HG02759 (cell line): Measurements from ENCODE around the gene NKAIN4.
"Not testable (repeated sequence)": the region's sequence is repeated elsewhere in the genome, so short reads cannot be mapped to it uniquely, and the experiment has no call there.

Source experiments
- ATAC-seq: cut with Tn5 transposase; IDR thresholded peaks from one replicate; pipeline ENCODE4 v1.9.1; 2021; ENCODE audit warnings: mild to moderate bottlenecking, moderate library complexity; ENCODE audit not compliant: unreplicated experiment

Gene NKAIN4

DNA sequence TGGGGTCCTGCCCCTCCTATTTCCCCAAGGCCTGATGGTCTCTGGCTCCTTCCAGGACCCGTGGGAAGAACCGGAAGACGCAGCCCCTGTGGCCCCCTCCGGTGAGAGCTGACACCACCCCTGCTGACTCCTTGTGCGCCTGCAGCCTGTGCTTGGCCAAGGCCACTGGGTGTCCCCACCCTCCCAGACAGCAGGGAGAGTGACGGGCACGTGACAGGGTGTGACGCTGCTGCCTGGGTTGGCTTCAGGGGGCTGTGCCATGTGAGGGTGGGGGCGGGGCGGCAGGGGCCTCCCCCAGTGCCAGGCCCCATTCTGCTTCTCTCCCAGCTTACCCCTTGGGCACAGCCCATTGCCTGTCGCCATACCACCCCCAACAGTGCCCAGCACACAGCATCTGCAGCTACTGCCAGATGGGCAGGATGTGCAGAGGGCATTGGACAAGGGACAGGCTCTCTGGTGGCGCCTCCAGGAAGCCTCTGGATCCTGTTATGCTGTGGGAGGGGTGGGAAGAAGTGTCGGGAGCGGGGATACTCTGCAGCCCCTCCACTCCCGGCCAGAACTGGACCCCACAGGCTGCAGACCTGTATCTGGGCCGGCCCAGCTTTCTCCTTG is 15.6 kb downstream of the NKAIN4 start:
- ATAC-seq, result no peak

DNA sequence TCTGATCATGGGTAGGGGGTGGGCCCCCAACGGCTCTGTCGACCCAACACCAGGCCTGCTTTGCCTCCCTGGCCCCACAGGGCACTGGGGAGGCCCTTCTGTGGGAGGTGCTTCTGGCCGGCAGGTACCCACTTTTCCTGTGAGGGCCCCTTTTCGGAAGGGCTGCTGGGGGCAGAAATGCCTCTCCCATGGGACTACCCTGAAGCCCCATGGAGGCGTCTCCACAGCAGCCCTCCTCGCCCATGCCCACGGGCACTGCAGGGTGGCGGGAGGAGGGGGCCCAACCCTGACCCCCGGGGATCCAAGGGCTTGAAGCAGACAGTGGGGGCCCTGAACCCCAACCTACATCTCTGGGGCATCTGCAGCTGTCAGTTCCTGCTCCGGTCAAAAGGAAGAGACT is 16.2 kb downstream of the NKAIN4 start:
- no peak for ATAC-seq

DNA sequence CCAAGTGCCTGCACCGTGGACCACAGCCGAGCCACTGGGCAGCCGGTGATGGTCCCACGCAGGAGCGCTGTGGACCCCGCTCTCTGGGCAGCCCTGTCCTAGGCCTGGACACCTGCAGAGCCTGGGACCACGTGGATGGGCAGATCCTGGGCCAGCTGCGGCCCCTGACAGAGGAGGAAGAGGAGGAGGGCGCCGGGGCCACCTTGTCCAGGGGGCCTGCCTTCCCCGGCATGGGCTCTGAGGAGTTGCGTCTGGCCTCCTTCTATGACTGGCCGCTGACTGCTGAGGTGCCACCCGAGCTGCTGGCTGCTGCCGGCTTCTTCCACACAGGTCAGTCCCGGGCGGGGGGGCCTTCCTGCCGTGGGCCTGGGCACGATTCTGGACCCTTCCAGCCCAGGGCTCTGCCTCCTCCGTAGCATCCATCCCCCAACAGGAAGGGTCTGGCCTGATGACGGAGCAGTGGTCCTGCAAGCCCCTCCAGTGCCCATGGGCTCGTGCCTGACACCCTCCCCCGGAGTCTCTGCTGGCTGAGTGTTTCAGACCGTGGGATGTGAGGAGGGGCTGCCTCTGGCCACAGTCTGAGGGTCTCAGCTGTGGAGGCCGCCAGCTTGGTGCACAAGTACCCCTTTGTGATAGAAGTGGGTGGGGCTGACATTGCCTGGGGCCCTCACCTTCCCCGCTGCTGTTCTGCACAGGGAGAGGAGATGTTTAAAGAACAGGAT is 18.0 kb downstream of the NKAIN4 start:
- no peak for ATAC-seq

DNA sequence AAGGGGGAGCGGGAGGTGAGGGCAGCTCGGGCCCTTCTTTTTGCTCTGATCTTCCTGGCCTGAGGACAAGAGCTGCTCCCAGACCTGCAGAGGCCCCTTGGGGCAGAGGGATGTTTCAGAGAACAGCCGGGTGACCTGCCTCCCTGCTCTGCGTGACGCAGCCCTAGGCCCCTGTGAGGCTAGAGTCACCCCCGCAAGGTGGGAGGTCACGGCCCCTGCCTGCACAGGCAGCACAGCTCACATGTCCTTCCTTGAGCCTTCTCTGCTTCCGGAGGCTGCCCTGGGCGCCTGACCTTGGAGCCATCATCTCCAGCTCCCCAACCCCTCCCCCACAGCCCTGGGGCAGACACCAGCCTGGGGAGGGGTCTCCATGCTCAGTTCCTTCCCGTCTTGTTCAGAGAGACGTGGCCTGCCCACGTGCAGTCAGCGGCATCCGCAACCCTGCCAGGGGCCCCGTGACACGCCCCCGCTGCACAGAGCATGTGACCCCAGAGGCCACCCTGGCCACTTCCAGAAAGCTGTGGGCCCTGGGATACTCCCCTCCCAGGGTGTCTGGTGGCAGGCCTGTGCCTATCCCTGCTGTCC is 18.8 kb downstream of the NKAIN4 start, which contains the start of gene BIRC7:
TSS of gene BIRC7 (plus strand) at position 507 of the 585 bp plus-strand sequence. CDS start 192 bp downstream, outside the sequence.
- ATAC-seq, result no peak

DNA sequence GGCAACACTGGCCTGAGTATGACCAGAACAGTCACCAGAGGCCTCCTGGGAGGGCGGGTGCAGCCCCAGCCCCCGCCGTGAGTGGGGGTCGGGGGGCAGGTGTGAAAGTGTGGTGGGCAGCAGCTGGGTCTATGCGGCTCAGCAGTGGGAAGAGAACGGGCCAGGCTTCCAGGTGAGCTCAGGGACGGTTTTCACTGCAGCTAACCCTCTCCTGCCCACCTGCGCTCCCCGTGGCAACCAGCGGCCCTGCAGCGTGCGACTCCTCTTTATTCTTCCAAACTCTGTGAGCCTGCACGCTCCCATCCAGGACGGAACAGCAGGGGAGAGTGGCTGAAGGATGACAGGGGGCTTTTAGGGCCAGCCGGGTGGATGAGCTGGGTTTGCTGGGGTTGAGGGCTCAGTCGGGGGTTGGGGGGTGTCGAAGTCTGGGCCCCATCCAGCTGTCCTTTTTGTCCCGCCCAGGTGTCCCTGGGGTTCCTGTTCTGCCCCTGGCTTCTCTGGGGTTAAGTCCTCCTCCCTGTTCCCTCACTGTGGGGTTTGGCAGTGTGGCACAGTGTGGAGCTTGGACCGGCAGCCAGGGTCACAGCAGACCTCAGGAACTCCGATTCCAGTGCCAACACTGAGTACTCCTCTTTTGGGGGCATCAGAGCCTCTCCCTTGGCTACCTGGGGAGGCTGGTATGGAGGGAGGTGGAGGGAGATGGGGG is 19.4 kb downstream of the NKAIN4 start:
- no peak for ATAC-seq

DNA sequence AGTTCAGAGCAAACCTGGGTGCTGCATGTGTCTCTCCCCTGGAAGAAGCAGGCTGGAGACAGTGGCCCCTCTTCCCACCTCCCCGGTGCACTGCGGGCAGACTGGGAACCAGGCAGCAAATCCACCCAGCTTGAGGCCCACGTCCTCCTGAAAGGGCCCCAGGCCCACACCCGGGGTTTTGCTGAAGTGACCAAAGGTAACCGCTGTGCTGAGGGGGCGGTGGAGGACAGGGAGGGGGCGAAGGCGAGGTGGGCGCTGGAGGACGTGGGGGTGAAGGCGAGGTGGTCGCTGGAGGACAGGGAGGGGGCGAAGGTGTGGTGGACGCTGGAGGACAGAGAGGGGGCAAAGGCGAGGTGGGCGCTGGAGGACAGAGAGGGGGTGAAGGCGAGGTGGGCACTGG is 20.3 kb downstream of the NKAIN4 start:
- no peak for ATAC-seq

DNA sequence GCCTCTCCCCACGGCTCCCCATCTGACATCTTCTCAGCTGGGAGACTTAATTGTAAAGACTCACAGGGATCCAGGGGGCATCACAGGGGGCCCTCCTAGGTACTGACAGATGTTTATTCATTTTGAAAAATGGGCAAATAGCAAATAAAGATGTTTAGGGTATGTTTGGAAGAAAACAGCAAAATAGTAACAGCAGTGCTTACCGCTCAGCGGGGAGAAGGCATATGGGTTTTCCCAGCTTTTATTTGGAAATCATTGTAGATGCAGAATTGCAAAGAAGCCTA is 21.3 kb downstream of the NKAIN4 start:
- ATAC-seq, result no peak

DNA sequence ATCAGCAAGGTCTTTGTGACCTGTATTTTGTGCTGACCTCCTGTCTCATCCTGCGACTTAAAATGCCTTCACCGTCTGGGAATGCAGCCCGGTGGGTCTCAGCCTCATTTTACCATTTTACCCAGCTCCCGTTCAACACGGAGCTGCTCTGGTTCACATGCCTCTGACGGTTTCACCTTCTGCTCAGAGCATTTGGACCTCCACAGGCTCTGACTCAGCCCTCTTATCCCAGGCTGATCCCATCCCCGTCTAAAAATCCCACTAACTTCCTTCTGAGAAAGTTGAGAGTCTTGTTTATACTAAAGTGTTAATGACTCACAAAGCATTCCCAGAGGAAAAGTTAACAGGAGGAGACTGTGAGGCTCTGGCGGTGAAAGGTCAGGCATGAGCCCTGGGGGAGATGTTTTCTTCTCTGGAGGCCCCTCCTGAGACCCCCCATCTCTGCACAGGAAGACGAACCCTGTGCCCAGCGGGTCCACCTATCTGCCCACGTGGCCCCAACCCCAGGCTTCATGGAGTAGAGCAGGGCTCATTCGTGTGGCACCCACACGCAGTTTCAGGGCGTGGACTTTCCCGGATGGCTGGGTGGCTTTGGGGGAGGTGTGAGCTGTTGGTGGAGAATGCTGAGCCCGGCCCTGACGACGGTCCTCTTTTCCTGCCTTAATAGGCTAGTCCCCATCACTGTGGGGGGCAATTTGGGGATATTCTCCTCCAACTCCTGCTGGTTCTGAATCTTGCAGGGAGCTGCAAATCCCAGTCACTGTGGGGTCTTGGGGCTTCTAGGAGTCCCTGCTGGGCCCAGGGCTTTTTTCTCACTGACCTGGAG is 21.8 kb downstream of the NKAIN4 start:
- ATAC-seq, result no peak

DNA sequence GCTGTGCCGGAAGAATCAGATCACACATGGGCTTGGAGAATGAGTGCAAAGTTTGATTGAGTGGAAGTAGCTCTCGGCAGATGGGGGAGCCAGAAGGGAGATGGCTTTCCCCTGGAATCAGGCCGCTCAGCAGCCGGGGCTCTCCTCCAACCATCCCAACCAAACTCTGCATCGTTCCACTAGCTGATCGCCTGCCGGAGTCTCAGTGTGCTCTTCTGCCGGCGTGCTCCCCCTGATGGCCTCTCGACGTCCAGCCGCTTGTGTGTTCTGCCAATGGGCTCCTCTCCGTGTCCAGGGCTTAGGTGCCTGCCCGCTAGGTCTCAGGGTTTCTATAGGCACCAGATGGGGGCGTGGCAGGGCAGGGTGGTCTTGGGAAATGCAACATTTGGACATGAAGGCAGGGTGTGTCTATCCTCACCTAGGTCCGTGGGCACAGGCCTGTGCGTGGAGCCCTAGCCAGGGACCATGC is 23.4 kb downstream of the NKAIN4 start:
- no peak for ATAC-seq

DNA sequence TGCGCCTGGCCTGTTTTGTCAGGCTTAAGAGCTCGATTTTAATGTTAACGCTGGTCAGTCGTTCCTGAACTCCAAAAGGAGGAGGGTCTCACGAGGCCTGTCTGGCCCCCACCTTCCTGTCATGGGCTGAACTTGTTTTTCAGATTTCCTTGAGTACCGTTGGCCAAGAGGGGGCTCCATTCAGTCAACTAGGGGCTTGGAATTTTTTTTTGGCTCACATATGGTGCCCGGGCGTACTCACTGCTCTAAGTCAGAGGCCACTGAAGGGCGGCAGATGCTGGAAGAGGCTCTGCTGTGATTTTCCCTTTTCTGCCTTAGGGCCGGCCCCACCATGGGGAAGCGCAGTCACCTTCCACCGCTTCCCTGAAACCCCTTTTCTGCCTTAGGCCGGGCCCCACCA is 25.5 kb downstream of the NKAIN4 start:
- ATAC-seq, result no peak

DNA sequence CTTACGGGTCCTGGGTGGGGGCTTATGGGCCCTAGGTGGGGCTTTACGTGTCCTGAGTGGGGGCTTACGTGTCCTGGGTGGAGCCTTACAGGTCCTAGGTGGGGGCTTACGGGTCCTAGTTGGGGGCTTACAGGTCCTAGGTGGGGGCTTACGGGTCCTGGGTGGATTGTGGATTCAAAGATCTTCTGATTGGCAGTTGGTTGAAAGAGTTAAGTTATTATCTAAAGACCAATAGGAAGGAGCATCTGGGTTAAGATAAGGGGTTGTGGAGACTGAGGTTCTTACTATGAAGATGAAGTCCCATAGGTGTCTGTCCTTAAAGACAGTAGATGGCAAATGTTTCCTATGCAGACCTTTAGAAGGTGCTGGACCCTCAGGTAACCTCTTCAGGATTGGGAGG is 27.0 kb downstream of the NKAIN4 start:
- no peak for ATAC-seq

DNA sequence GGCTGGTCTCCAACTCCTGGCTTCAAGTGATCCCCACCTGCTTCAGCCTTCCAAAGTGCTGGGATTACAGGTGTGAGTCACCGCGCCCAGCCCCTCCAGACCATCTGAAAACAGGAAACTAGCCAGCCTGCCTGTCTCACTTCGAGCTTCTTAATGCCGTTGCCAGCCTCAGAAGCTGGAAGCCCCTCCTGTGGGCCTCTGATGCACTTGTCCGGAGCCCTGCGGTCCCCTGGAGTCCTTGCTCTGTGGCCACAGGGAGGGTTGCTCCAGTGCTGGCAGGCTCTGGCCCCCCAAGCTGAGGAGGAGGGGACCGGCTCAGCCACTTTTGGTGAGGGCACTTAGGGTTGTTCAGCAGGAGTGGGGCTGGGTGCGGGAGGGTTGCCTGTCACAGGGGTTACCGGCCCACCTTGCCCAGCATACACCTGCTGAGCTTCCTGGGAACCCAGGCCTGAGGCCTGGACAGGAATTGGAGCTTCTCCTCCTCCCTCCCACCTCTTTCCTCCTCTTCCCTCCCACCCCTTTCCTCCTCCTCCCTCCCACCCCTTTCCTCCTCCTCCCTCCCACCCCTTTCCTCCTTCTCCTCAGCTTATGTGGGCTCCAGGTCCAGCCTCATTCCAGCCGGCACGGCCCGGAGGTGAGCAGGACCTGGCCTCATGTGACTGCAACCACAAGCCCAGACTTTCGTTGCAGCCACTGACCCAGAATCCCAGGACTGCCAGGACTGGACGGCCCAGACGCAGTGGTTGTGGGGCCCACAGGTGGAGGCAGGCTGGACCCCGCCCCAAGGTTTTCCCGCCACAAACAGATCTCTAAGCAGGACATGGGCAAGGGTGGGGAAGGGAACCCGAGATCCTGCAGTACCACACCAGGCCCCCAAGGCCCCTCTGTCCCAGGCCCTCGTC is 28.0 kb downstream of the NKAIN4 start:
- no peak for ATAC-seq

DNA sequence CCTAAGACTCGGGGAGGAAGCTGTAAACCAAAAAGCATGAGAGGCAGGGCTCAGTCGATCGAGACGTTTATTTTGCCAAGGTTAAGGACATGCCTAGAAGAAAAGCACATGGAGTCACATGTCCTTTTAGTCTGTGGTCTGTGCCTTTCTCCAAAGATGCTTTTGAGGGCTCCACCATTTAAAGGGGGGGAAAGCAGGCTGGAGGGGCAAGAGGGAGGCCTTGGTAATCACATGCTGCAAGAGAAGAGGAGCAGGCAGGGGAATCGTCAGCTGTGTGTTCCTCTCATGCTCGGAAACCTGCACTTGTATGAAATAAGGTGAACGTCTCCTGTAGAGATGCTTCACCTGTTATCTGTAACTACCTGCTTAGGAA is 29.2 kb downstream of the NKAIN4 start:
- no peak for ATAC-seq

DNA sequence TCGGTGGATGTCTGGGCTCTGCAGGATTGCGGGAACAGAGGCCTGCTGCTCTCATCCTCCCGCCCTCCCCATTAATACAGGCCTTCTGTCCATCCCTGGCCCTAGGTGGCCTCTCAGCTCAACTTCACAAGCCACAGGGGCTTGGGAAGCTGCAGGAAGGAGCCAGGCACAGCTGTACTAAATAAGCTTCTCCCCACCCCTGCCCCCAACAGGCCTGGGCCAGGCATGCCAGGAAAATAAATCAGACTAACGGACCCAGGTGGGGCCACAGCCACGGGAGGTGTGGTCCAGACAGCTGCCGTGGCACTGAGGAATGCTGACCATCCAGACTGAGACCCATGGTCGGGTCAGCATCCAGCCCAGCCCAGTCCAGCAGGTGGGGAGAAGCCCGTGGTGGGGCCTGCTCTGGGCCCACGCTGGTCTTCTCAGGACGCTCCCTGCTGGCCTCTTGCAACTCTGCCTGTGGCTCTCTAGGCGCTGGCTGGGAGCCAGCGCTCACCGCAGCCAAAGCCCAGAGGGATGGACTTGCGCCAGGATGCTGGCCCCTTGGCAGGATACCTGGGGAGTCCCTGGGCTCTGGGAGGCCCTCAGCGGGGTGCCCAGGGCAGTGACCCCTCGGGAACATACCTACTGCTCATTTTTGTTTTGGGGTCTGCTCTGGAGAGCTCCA is 29.7 kb downstream of the NKAIN4 start:
- no peak for ATAC-seq

DNA sequence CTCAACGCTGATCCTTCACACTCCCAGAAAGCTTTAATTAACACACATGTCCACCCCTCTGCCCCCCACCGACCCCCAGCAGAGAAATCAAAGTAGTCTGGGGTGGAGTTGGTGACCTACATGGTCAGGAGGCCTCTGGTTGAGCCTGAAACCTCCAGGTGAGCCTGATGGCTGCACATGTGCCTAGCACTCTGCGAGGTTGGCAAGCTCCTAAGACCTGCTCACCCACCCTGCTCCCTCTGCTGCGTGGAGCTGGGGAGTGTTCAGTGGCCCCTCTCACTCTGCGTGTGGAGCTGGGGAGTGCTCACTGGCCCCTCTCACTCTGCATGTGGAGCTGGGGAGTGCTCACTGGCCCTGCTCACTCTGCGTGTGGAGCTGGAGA is 30.4 kb downstream of the NKAIN4 start:
- no peak for ATAC-seq

DNA sequence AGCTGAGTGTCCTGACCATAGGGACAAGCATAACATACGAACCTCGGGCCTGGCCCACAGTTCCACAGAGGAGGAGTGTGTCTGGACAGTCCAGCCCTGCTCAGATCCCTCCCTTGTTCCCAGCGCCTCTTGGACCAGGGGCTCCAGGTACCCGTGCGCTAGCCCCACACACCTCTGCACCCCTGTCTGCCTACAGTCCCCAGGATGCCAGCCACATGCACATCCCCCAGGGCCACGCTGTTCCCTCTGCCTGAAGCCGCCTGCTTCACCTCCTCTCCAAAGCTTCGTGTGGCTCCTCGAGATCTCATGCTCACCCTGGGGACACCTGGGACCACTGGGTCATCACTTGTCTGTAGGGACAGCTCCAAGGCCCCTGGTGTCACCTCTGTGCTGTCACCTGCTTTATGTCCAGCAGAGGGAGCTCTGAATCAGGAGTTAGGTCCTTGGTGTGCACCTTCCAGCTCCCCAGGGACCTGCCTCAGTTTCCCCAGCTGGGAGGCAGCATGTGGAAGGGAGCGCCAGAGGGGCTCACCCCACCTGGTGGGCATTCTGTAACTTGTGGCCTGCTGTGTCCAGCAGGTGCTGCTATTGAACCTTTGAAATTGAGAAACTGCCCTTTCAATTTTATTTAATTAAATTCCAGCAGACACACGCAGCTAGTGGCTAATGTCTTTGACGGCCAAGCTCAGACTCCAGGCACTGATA is 31.0 kb downstream of the NKAIN4 start:
- ATAC-seq, result no peak

DNA sequence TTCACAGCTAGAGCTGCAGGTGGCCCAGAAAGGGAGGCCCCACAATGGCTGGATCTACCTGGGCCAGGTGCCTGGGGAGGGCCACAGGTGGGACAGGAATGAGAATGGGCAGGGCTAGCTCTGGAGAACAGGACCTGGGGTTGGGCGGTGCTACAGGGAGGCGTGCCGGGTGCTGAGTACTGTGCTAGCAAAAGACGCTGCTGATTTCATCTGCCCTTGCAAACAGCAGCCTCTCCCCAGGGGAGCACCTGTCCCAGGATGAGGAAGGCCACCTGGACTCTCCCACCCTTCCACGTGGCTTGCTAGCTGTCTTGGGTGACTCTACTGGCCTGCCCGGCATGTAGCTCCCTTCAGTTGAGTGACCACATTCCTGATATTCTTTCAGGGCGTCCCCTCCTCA is 31.7 kb downstream of the NKAIN4 start:
- ATAC-seq, result no peak

DNA sequence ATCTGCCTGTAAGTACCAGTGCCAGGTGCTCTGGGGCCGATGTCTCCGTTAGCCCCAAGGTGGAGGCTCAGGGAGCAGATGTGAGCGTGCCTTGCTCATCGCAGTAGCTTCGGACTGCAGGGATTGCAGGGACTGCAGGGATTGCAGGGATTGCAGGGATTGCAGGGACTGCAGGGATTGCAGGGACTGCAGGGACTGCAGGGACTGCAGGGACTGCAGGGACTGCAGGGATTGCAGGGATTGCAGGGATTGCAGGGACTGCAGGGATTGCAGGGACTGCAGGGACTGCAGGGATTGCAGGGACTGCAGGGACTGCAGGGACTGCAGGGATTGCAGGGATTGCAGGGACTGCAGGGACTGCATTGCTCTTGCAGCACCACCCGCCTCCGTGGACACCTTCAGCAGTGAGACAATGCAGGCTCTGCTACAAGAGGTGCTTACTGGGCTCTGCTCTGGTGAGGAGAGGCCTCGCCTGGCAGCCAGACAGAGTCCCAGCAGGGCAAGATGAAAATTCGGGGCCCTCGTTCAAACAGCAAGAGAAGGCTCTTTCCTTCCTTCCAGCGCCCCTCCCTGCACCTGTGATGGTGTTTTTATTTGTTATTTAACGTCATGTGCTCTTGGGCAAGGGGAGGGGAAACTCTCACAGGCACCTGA is 32.7 kb downstream of the NKAIN4 start:
- not testable (repeated sequence) for ATAC-seq
